HEK293T (cell line): ENCODE results near the gene CAMKMT.

Experiments
- ARNT ChIP-seq: fragments of 450-650 bp; IDR thresholded peaks from 2 replicates; pipeline ENCODE4 v1.6.1; 2017; ENCODE audit warnings: mild to moderate bottlenecking
- BHLHE40 ChIP-seq: fragments of 450-650 bp; IDR thresholded peaks from 2 replicates; pipeline ENCODE4 v1.6.1; 2016; ENCODE audit warnings: mild to moderate bottlenecking, moderate library complexity, borderline replicate concordance
- ELF4 ChIP-seq: fragments of 450-650 bp; IDR thresholded peaks from 2 replicates; pipeline ENCODE4 v1.6.1; 2017; ENCODE audit warnings: antibody characterized with exemption
- FOXA1 ChIP-seq: fragments of 450-650 bp; IDR thresholded peaks from 2 replicates; pipeline ENCODE4 v1.6.1; 2016; ENCODE audit warnings: mild to moderate bottlenecking
- FOXK2 ChIP-seq: fragments of 450-650 bp; IDR thresholded peaks from 2 replicates; pipeline ENCODE4 v1.6.1; 2016; ENCODE audit warnings: mild to moderate bottlenecking
- FOXM1 ChIP-seq: fragments of 450-650 bp; IDR thresholded peaks from 2 replicates; pipeline ENCODE4 v1.6.1; 2017; ENCODE audit warnings: mild to moderate bottlenecking, borderline replicate concordance
- HDGF ChIP-seq: fragments of 450-650 bp; IDR thresholded peaks from 2 replicates; pipeline ENCODE4 v1.6.1; 2017; ENCODE audit warnings: antibody characterized with exemption, borderline replicate concordance
- SP1 ChIP-seq: fragments of 450-650 bp; IDR thresholded peaks from 2 replicates; pipeline ENCODE4 v1.6.1; 2017
- SUZ12 ChIP-seq: fragments of 450-650 bp; IDR thresholded peaks from 2 replicates; pipeline ENCODE4 v1.6.1; 2016; ENCODE audit warnings: mild to moderate bottlenecking
- TARDBP ChIP-seq: fragments of 450-650 bp; IDR thresholded peaks from 2 replicates; pipeline ENCODE4 v1.6.1; 2016
- ZNF384 ChIP-seq: fragments of 450-650 bp; IDR thresholded peaks from 2 replicates; pipeline ENCODE4 v1.6.1; 2016

GRCh38 chr2:44623622-44624351 lies 262.0 kb downstream of the CAMKMT start:
- TF ChIP-seq FOXM1: no peak
- no peak for TF ChIP-seq ARNT
- TF ChIP-seq BHLHE40: no peak
- no peak for TF ChIP-seq FOXA1
- TF ChIP-seq SP1: no peak
- TF ChIP-seq FOXK2: no peak
- TF ChIP-seq ELF4: no peak
- no peak for TF ChIP-seq SUZ12
- TF ChIP-seq ZNF384: no peak
- no peak for TF ChIP-seq HDGF
- TF ChIP-seq TARDBP: no peak
